Measurements from ENCODE around the gene UNC93B1.

DNA sequence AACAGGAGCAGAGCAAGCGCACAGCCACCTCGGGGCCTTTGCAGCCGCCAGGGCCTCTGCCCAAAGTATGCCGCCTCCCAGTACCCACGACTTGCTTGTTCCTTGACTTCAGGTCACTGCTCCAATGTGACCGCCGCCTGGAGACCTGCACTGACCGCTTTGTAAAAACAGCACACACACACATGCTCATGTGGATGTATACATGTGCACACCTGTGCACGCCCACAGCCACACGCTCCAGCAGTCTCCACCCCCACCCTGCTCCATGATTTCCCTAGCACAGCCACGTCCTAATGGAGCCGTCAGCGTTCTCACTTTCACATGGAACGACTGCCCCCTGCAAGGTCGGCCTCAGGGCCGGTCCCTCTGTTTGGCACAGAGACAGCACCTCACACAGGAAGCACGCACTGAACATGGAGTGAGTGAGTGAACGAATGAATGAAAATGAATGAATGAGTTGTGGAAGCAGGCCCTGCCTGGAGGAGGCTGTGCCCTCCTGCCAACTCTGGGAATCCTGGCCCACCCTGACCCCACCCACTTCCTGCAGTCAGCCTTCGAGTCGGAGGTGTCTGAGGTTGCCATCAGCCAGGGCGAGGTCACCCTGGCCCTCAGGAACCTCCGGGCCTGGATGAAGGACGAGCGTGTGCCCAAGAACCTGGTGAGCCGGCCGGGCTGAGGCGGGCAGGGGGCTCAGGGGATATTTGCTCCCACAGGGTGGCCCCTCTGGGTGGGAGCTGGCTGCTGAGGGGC, 14.3 kb upstream of the UNC93B1 start:
- TF ChIP-seq, protein P1, sequence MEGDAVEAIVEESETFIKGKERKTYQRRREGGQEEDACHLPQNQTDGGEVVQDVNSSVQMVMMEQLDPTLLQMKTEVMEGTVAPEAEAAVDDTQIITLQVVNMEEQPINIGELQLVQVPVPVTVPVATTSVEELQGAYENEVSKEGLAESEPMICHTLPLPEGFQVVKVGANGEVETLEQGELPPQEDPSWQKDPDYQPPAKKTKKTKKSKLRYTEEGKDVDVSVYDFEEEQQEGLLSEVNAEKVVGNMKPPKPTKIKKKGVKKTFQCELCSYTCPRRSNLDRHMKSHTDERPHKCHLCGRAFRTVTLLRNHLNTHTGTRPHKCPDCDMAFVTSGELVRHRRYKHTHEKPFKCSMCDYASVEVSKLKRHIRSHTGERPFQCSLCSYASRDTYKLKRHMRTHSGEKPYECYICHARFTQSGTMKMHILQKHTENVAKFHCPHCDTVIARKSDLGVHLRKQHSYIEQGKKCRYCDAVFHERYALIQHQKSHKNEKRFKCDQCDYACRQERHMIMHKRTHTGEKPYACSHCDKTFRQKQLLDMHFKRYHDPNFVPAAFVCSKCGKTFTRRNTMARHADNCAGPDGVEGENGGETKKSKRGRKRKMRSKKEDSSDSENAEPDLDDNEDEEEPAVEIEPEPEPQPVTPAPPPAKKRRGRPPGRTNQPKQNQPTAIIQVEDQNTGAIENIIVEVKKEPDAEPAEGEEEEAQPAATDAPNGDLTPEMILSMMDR (conservative IDR thresholded peaks at IDR 0.05 in 1 of 2, IDR thresholded peaks at IDR 0.05 in 1 of 2; ENCODE audit: low read depth in 1 of 2, low read length in 2 of 2): no peak
- TF ChIP-seq EZH2 (IDR thresholded peaks at IDR 0.05; ENCODE audit: low read length, missing control alignments): no peak

Measured in fibroblast of lung (primary cell).